Glutamatergic neuron (in vitro differentiated cells): Measurements from ENCODE around the gene DENND5B. TPM values are rescaled to one million over a fixed set of nuclear protein-coding genes. Genes with fewer than 3 reads are reported as not detected.

ENCODE experiments used
- DNase-seq: peaks from one replicate; pipeline ENCODE4 v3.0.0; 2022
- H3K27ac Mint-ChIP-seq: one replicate; pipeline ENCODE4 v1.8.0; 2020; ENCODE audit warnings: mild to moderate bottlenecking, mixed read lengths, inconsistent platforms; ENCODE audit not compliant: unreplicated experiment
- H3K27me3 Mint-ChIP-seq: one replicate; pipeline ENCODE4 v1.8.0; 2020; ENCODE audit warnings: mild to moderate bottlenecking, moderate library complexity, mixed read lengths, inconsistent platforms; ENCODE audit not compliant: unreplicated experiment
- H3K36me3 Mint-ChIP-seq: one replicate; pipeline ENCODE4 v1.8.0; 2020; ENCODE audit warnings: mild to moderate bottlenecking, mixed read lengths, inconsistent platforms; ENCODE audit not compliant: unreplicated experiment
- H3K4me1 Mint-ChIP-seq: one replicate; pipeline ENCODE4 v1.8.0; 2020; ENCODE audit warnings: mild to moderate bottlenecking, low read depth, mixed read lengths, inconsistent platforms; ENCODE audit not compliant: unreplicated experiment
- H3K4me3 Mint-ChIP-seq: one replicate; pipeline ENCODE4 v1.8.0; 2020; ENCODE audit warnings: mild to moderate bottlenecking, mixed read lengths, inconsistent platforms; ENCODE audit not compliant: unreplicated experiment
- H3K9me3 Mint-ChIP-seq: one replicate; pipeline ENCODE4 v1.8.0; 2020; ENCODE audit warnings: mild to moderate bottlenecking, moderate library complexity, mixed read lengths, inconsistent platforms; ENCODE audit not compliant: unreplicated experiment
- total RNA-seq: library from RNA; stranded (reverse); fragmentation: NEBNext Ultra II Directional; extraction: Animal tissue kit (Norgen Biotek cat#: 25700); gene quantifications from one replicate; pipeline ENCODE4 v1.2.1, GENCODE V29; 2021; ENCODE audit not compliant: unreplicated experiment
- TF ChIP-seq, protein P1 (sequence below): fragments of 200-600 bp; sonication (generic); IDR thresholded peaks from one replicate; pipeline ENCODE4 v1.5.0; 2021; ENCODE audit not compliant: partially characterized antibody, unreplicated experiment

DENND5B gene
- total RNA-seq, 1 donor from 2014 or later, result 45.6 TPM

DNA sequence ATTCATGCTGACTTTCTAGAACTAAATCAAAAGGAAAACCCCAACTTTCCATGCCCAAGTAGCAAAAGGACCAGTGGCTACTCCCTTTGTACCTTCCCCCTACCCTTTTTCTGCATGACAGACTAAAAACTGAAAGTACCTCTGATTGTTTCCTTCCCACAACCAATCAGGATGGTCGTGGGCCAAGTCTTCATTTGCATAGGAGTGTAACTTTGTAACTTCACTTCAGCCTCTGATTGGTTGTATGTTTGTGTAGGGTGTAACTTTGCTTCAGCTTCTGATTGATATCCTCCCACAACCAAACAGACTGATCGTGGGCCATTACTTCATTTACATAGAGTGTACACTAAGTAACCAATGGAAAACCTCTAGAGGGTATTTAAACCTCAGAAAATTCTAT lies 96.5 kb downstream of the DENND5B start:
- H3K27me3 Mint-ChIP-seq, result peaks cover 2% of the 10 kb centered on the region
- TF ChIP-seq, protein P1, sequence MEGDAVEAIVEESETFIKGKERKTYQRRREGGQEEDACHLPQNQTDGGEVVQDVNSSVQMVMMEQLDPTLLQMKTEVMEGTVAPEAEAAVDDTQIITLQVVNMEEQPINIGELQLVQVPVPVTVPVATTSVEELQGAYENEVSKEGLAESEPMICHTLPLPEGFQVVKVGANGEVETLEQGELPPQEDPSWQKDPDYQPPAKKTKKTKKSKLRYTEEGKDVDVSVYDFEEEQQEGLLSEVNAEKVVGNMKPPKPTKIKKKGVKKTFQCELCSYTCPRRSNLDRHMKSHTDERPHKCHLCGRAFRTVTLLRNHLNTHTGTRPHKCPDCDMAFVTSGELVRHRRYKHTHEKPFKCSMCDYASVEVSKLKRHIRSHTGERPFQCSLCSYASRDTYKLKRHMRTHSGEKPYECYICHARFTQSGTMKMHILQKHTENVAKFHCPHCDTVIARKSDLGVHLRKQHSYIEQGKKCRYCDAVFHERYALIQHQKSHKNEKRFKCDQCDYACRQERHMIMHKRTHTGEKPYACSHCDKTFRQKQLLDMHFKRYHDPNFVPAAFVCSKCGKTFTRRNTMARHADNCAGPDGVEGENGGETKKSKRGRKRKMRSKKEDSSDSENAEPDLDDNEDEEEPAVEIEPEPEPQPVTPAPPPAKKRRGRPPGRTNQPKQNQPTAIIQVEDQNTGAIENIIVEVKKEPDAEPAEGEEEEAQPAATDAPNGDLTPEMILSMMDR, result no peak
- H3K4me3 Mint-ChIP-seq, result no peak overlapping the region
- H3K27ac Mint-ChIP-seq, result no peak overlapping the region
- peaks cover 5% of the 10 kb centered on the region for H3K36me3 Mint-ChIP-seq
- DNase-seq, result no peak
- peaks cover 2% of the 10 kb centered on the region for H3K4me1 Mint-ChIP-seq
- peaks cover 1% of the 10 kb centered on the region for H3K9me3 Mint-ChIP-seq

GRCh38 chr12:31492599-31493196 lies 98.2 kb downstream of the DENND5B start:
- H3K27ac Mint-ChIP-seq, result no peak overlapping the region
- DNase-seq, result no peak
- H3K4me3 Mint-ChIP-seq, result no peak overlapping the region
- H3K36me3 Mint-ChIP-seq, result peaks cover 5% of the 10 kb centered on the region
- peaks cover 1% of the 10 kb centered on the region for H3K9me3 Mint-ChIP-seq
- peaks cover 4% of the 10 kb centered on the region for H3K27me3 Mint-ChIP-seq
- TF ChIP-seq, protein P1, result no peak
- peaks cover 2% of the 10 kb centered on the region for H3K4me1 Mint-ChIP-seq

- no peak overlapping the region for H3K27ac Mint-ChIP-seq
- H3K9me3 Mint-ChIP-seq, result peaks cover 1% of the 10 kb centered on the region
- peaks cover 4% of the 10 kb centered on the region for H3K27me3 Mint-ChIP-seq
- no peak for DNase-seq
- H3K4me1 Mint-ChIP-seq, result peaks cover 2% of the 10 kb centered on the region
- TF ChIP-seq, protein P1, result no peak
- H3K36me3 Mint-ChIP-seq, result peaks cover 5% of the 10 kb centered on the region
- no peak overlapping the region for H3K4me3 Mint-ChIP-seq
These were observed 98.9 kb downstream of the DENND5B start for GRCh38 chr12:31491841-31492598.

- TF ChIP-seq, protein P1, result no peak
- peaks cover 1% of the 10 kb centered on the region for H3K9me3 Mint-ChIP-seq
- DNase-seq, result no peak
- no peak overlapping the region for H3K27ac Mint-ChIP-seq
- H3K36me3 Mint-ChIP-seq, result peaks cover 5% of the 10 kb centered on the region
- H3K27me3 Mint-ChIP-seq, result peaks cover 4% of the 10 kb centered on the region
- H3K4me3 Mint-ChIP-seq, result no peak overlapping the region
- peaks cover 2% of the 10 kb centered on the region for H3K4me1 Mint-ChIP-seq
These were observed 99.6 kb downstream of the DENND5B start for GRCh38 chr12:31491241-31491794.
